GM21447 (cell line): ENCODE data around the gene MMP17.

Source experiments
- ATAC-seq: cut with Tn5 transposase; IDR thresholded peaks from one replicate; pipeline ENCODE4 v1.9.1; 2021; ENCODE audit not compliant: unreplicated experiment

Gene MMP17

DNA sequence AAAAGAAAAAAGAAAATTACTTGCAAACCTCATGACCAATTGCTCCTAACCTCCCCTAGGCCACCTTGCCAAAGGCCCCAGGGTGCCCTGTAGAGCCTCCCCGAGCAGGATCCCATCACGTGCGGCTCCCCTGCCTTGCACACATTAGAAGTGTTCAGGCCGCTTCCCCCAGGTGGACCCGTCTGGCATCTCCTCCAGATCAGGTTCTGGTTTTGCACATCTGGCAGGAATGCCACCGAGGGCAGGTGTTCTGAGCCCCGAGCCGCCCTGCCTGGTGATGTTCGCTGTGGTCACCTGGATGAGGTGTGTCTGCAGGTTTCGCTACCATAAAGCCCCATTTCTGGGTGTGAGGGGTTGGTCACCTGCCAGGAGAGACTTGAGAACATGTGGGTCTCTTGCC is 19.3 kb downstream of the MMP17 start:
- ATAC-seq = no peak

DNA sequence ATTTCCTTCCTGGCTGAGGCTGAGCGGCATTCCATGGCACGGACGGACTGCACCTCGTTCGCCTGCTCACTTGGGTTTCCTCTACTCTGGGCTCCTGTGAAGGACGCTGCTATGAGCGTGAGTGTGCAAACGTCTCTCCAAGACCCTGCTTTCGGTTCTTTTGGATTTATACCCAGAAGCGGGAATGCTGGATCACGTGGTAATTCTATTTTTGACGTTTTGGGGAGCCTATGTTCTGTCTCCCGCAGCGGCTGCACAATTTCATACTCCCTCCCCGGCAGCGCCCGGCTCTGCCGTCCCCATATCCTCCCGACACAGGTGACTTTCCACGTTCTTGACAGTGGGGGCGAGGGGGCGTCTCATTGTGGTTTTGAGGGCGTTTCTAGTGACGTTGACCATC is 20.6 kb downstream of the MMP17 start:
- no peak for ATAC-seq

DNA sequence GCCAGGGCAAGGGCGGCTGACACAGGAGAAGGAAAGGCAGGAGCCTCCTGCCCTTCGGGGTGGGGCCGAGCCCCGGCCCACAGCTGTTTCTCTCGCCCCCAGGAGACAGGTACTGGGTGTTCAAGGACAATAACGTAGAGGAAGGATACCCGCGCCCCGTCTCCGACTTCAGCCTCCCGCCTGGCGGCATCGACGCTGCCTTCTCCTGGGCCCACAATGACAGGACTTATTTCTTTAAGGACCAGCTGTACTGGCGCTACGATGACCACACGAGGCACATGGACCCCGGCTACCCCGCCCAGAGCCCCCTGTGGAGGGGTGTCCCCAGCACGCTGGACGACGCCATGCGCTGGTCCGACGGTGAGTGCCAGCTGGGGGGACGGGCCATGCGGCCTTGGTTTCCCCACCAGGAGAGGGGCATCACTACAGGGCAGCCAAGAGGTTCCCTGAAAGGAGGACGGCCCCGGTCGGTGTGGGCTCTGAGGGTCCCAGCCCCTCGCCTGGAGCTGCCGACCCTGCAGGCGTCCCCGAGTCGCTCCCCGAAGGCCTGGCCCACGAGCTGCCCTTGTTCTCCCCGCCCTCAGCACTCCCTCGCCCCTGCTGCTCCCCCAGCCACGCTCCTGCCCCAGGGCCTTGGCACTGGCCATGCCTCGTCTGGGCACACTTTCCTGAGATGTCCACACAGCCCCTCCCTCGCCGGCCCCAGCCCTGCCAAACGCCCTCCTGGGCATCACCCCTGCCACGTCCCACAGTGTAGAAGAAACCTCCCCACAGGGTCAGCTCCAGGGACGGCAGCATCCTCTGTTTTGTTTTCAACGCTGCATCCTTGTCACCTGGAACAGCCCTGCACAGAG is 21.7 kb downstream of the MMP17 start:
- ATAC-seq = no peak

DNA sequence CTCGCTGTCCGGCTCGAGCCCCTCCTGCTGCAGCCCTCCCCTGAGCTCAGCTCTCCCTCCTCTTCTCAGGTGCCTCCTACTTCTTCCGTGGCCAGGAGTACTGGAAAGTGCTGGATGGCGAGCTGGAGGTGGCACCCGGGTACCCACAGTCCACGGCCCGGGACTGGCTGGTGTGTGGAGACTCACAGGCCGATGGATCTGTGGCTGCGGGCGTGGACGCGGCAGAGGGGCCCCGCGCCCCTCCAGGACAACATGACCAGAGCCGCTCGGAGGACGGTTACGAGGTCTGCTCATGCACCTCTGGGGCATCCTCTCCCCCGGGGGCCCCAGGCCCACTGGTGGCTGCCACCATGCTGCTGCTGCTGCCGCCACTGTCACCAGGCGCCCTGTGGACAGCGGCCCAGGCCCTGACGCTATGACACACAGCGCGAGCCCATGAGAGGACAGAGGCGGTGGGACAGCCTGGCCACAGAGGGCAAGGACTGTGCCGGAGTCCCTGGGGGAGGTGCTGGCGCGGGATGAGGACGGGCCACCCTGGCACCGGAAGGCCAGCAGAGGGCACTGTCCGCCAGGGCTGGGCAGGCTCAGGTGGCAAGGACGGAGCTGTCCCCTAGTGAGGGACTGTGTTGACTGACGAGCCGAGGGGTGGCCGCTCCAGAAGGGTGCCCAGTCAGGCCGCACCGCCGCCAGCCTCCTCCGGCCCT is 22.8 kb downstream of the MMP17 start:
- no peak for ATAC-seq

DNA sequence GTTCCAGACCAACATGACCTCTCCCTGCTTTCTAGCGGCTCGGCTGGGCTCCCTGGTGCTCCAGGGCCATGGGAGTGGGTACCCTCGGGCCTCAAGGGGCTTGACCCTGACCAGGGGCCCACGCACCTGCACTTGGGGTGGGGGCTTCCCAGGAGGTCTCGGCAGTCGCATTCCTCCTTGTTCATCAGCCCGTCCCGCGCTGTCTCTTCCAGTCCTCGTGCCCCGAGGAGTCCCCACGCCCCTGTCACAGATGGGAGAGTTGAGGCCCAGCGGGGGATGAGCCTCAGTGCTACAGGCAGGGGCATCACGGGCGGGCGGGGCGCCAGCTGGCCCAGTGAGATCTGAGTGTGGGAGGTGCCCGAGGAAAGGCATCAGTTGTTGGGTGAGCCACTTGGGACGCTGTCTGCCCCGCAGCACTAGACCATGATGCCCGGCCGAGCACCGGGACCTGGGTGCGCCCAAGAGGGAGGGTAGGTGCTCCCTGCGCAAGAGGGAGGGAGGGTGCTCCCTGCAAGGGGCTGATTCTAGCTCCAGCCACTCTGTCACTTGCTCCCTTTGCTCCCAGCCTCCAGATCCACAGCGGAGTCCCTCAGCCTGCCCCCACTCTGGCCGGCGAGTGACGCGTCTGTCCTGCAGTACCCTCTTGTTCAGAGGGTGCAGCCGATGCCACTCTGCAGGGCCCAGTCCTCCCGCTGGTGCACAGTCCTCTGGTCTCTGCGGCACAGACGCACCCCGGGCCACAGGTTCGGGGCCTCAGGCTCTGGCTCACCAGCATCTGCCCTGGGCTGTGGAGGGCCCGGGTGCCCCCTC is 23.8 kb downstream of the MMP17 start:
- no peak for ATAC-seq

DNA sequence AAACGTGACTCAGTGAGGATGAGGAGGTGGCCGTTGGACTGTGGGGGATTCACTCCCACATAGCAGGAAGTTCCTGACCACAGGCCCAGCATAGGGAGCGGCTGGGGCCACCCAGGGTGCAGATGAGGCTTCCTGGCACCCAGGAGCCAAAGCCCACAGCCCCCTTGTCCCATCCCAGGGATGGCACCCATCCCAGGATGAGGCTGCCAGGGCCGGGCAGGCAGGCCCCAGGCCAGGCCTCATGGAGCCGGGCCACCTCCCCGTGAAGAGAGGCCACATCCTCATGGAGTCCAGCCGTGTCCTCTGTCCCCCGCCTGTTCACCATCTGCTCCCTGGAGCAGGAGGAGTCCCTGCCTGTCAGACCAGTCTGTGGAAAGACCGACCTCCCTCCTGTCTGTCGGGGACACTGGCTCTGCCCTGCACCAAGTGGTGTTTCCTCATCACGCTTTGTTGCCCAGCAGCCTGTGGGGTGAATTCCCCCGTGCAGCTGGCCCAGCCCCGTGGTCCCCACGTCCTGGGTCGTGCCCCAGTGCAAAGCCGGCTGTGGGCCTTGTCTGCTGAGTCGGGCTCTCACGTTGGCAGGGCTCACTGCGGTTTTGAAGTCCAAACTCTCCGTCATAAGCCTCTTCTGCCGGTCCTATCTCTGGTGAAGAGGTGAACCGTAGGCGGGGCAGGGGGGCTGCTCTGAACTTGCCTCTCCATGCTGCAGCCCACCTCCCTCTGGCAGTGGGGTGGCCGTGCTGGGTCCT is 24.5 kb downstream of the MMP17 start:
- ATAC-seq = no peak

DNA sequence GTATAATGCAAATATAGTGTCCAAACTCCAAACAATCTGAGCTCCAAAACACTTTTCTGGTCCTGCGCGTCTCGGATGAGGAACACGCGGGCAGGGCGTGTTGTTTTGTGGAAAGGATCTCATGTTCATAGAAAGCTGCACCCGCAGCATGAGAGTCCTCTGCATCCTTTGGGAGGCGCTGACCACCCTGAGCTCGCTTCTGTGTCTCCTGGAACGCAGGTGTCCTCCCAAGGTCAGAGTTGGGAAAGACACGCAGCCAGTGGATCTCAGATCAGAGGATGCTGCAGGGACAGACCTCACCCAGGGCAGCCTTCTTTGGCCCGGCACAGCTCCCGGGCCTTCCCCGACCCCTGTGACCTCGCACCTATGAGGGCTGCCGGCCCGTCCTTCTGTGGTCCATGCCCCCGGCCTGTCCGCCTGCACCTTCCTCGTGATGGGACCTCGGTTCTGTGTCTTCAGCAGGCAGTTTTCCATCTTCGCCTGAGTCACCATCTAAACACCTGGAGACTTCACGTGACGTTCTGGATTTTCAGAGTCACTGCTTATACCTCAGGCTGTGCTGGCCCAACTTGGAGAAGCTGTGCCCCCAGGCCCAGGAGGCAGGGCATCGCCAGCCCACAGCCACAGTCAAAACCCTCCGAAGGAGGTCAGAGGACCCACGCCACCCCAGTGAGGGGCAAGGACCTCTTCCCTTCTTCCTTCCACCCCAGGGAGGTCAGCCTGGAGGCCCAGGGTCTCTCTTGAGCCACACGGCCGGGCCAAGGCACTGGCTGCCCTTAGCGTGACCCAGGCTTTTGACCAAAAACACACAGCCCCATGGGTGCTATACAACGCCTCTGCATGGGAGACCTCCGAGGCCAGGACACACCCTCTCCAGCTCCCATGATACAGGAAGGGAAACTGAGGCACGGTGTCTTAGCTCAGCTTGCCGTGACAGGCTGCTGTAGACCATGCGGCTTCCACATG is 25.9 kb downstream of the MMP17 start:
- no peak for ATAC-seq

DNA sequence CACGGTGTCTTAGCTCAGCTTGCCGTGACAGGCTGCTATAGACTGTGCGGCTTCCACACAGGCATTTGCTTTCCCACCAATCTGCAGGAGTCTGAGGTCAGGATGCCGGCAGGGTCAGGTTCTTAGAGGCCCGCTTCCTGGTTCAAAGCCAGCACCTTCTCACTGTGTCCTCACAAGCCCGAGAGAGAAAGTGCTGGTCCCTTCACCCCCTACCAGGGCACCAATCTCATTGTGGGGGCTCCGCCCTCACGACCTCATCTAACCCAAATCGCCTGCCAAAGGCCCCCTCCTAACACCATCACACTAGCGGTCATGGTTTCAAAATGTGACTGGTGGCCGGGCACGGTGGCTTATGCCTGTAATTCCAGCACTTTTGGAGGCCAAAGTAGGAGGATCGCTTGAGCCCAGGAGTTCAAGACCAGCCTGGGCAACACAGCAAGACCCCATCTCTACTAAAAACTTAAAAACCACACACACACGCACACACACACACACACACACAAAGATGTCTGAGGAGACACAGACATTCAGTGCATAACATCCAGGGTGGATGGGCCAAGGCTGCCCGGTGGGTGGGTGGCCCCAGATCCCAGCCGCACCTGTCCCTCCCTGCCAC is 26.8 kb downstream of the MMP17 start:
- ATAC-seq = no peak

DNA sequence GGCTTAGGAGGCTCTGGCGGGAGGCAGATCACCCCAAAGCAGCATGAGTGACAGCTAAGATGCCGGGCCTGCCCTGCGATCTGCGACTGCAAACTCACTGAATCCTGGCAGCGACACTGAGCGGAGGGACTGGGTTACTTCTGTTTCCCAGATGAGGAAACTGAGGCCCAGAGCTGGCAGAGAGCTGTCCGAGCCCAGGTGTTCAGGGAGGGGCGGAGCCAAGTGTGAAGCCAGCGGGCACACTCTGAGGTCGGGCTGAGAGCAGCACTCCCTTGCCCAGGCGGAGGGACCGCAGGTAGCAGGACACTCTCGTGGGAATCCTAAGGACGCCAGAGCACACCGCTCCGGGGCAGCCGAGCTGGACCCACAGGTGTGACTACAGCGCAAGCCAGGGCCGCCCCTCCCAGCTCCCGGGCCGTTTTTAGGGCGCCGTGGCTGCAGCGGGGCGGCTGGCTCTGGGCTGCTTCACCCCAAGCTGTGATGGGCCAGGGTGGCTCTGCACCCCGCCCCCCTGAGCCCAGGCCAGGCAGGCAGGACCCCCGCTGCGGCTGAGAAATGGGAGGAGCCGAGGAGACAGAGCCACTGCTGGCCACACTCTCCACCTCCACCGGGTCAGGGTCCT is 27.4 kb downstream of the MMP17 start:
- ATAC-seq = no peak

DNA sequence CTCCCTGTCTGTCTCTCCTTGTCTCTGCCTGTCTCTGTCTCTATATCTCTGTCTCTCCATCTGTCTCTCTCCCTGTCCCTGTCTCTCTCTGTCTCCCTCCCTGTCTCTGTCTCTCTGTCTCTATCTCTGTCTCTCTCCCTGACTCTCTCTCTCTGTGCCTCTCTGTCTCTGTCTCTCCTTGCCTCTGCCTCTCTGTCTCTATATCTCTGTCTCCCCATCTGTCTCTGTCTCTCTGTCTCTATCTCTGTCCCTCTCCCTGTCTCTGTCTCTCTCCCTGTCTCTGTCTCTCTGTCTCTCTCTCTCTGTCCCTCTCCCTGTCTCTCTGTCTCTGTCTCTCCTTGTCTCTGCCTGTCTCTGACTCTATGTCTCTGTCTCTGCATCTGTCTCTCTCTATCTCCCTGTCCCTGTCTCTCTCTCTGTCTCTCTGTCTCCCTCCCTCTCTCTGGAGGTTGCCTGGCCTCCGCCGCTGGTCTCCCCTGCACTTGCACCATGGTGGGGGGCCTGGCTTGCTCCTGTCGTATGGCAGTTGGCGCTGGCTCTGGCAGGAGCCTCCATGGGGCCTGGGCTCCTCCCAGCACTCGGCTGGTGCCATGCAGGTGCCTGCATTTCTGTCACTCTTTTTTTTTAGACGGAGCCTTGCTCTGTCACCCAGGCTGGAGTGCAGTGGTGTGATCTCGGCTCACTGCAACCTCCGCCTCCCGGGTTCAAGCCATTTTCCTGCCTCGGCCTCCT is 28.3 kb downstream of the MMP17 start:
- ATAC-seq = no peak

DNA sequence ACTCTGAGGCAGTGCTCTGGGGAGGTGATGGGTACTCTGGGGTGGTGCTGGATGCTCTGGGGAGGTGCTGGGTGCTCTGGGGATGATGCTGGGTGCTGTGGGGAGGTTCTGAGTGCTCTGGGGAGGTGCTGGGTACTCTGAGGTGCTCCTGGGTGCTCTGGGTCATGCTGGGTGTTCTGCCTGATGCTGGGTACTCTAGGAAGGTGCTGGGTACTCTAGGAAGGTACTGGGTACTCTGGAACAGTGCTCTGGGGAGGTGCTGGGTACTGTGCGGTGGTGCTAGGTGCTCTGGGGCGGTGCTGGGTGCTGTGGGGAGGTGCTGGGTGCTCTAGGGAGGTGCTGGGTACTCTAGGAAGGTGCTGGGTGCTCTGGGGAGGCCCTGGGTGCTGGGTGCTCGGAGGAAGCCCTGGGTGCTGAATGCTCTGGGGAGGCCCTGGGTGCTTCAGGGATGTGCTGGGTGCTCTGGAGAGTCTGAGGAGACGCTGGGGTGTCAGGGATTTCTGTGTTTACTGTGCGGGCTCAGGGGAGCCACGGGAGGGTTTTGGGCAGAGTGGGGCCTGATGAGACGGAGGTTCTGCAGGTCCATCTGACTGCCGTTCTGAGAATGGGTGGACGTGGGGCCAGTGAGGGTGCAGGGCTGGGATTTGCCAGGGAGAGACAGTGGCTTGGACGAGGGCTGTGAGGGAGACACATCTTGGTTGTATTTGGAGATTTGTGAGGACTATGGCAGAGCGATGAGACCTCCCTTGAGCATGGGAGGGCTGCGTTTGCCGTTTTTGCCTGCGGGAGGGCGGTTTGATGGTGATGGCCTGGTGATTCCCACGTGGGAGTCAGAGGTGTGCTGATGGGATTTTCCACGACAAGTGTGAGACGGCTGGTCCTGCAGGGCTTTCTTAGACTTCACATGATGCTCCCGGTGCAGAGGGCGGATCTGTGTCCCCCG is 30.0 kb downstream of the MMP17 start:
- ATAC-seq = no peak

DNA sequence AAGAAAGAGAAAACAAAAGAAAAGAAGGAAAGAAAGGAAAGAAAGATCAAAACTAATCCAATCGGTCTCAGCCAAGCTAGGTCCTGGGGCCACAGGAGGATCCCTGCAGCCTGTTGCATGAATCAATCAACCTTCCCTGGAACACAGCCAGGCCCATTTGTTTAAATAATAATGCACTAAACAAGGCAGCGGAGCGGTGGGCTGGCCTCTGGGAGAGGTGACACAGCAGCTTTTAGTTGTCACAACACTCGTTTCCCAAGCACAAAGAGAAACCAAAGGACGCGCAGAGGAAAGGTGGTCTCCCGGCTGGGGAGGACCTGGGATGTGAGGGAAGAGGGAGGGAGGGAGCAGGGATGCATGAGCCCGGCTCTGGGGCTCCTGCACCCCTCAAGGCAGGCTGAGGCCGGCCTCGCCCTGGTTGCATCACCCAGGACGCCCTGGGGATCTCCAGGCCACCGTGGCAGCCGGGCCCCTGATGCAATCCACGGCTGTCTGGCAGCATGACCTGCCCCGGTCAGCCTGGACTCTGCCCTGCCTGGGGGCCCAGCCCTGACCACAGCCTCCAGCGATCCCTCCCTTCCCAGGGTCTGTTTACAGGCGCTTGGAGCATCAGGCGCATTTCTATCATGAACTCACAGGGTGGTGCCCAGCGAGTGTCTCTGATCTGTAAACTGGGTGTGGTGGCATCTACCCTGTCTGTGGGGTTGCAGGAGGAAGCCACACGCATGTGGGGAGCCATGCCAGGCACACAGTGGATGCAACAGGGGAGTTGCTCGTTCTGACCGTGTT is 32.5 kb downstream of the MMP17 start:
- no peak for ATAC-seq

DNA sequence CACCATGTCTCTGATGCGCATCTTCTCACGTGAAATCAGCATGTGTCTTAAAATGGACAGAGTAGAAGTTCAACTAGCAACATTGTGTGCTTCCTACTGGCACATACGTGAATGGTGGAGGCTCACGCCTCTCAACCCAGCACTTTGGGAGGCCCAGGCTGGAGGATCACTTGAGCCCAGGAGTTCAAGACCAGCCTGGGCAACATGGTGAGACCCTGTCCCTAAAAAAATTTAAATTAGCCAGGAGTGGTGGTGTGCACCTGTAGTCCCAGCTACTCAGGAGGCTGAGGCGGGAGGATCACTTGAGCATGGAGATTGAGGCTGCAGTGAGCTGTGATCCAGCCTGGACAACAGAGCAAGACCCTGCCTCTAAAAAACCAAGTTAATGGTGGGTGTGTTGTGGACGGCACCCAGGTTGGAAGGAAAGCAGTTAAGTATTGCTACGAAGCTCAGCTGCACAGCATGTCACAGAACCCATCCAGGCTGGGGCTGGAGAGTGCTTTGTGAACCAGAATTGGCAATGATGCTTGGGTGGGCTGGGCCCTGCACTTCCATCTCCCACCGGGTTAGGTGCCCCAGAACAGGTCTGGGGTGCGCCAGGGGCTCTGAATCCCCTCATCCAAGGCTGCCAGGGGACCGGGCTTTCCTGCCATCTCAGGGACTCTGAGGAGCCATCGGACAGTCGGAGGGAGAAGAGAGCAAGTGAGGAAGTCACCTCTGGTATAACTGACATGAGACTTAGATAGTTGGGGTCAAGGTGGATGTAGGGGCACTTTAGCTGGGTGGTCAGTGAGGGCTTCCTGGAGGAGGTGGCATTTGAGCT is 33.3 kb downstream of the MMP17 start:
- ATAC-seq = no peak

DNA sequence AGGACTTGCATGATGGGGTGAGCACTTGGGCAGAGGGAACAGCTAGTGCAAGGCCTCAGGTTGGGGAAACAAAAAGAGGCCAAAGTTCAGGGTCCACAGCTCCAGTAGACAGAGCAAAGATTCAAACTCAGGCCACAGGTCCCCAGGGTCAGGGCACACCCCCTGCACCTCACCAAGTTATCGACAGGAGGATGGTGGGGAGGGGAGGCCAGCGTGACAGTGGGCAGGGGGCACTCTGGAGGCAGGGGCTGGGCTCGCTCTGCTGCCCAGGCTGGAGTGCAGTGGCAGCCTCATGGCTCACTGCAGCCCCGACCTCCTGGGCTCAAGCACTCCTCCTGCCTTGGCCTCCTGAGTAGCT is 33.9 kb downstream of the MMP17 start:
- ATAC-seq = no peak

DNA sequence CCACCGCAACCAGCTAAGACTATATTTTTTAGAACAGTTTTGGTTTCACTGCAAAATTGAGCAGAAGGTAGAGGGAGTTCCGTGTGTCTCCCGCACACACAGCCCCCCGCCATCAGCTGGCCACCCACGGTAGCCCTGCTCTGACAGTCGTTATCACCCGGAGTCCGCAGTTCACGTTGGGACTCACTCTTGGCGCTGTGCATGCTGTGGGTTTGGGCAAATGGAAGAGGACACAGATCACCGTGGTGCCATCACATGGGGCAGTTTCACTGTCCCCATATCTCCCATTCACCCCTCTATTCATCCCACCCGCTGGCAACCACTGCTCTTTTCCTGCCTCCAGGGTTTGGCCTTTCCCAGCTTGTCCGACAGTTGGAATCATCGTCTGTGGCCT is 34.4 kb downstream of the MMP17 start:
- ATAC-seq = no peak
